ENCODE results near the gene MAPKAP1. TPM values are rescaled to one million over a fixed set of nuclear protein-coding genes. Genes with fewer than 3 reads are reported as not detected.

MAPKAP1 gene
- total RNA-seq, 1 donor from 2014 or later: 123 TPM

GRCh38 chr9:125746017-125746773 is 39.2 kb upstream of the MAPKAP1 start:
- Mint-ChIP-seq H3K36me3 (ENCODE audit: low read depth) (peaks cover 11% of the 10 kb centered on the region), H3K9me3 (no peaks in the 10 kb centered on the region), H3K4me3 (peak overlapping the region; percentile 95), H3K4me1 (peaks cover 27% of the 10 kb centered on the region), H3K27ac (peak overlapping the region; percentile 95), H3K27me3 (peaks cover 39% of the 10 kb centered on the region)
- intact Hi-C loops (cut with micrococcal nuclease): loop anchor here (1.0 to 5.0 kb wide), 4 partner anchors 39 to 114 kb away; partner anchors contain the start of gene MAPKAP1
- peak; percentile 97 for DNase-seq

GRCh38 chr9:125745682-125746016 is 38.6 kb upstream of the MAPKAP1 start:
- no peak for DNase-seq
- Mint-ChIP-seq H3K4me1 (peaks cover 25% of the 10 kb centered on the region), H3K27me3 (peaks cover 40% of the 10 kb centered on the region), H3K36me3 (ENCODE audit: low read depth) (peaks cover 9% of the 10 kb centered on the region), H3K9me3 (no peaks in the 10 kb centered on the region), H3K4me3 (peak overlapping the region; percentile 95), H3K27ac (peak overlapping the region; percentile 95)
- intact Hi-C loops (cut with micrococcal nuclease): loop anchor here (1.0 to 5.0 kb wide), 4 partner anchors 38 to 113 kb away; partner anchors contain the start of gene MAPKAP1

DNA sequence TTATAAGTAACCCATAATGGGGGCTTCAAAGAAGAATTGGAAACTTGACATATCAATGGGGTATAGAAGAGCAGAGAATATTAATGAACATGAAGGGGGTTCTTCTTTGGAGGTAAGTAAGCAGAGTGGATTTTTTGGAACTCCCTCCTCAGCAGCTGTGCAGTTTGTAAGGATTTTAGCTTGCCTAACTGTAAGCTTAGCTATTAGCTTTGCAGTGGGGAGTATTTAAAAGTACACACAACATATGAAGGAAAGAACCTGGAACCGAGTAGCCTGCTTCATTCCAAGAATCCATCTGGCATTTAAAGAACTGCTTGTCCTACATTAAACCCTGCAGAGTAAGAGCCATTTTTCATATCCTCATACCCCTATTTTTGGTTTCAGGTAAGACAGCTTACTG is 38.0 kb upstream of the MAPKAP1 start:
- Mint-ChIP-seq H3K4me3 (peak overlapping the region; percentile 95), H3K36me3 (ENCODE audit: low read depth) (peaks cover 5% of the 10 kb centered on the region), H3K4me1 (peaks cover 20% of the 10 kb centered on the region), H3K9me3 (no peaks in the 10 kb centered on the region), H3K27ac (no peak overlapping the region), H3K27me3 (peaks cover 40% of the 10 kb centered on the region)
- intact Hi-C loops (cut with micrococcal nuclease): loop anchor here (5.0 kb wide), 1 partner anchor 98 kb away; no protein-coding TSS in a partner anchor
- DNase-seq: no peak

DNA sequence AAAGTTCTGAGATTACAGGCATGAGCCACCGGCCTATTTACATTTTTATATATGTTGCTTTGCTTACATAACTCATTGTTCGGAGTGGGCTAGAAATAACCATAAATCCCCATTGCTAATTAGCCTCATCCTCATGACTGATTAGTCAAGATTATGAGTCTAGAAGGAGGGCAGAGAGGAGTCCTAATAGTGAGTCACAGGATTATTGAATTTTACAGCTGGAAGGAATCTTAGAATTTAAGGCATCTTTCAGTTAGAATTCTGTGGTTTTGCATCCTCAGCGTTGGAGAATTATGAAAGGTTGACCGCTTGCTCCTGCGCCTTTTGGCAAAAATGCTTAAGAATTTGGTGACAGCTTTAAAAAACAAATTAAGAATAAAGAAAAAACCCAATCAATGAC is 37.6 kb upstream of the MAPKAP1 start:
- peaks cover 5% of the 10 kb centered on the region for H3K36me3 Mint-ChIP-seq (ENCODE audit: low read depth)
- no peak overlapping the region for H3K27ac Mint-ChIP-seq
- no peaks in the 10 kb centered on the region for H3K9me3 Mint-ChIP-seq
- peaks cover 41% of the 10 kb centered on the region for H3K27me3 Mint-ChIP-seq
- no peak overlapping the region for H3K4me3 Mint-ChIP-seq
- intact Hi-C loops (cut with micrococcal nuclease): loop anchor here (5.0 kb wide), 1 partner anchor 97 kb away; no protein-coding TSS in a partner anchor
- peaks cover 20% of the 10 kb centered on the region for H3K4me1 Mint-ChIP-seq
- no peak for DNase-seq

- intact Hi-C loops (cut with micrococcal nuclease): no loop called here
- Mint-ChIP-seq H3K27ac (no peak overlapping the region), H3K36me3 (ENCODE audit: low read depth) (peaks cover under 1% of the 10 kb centered on the region), H3K9me3 (no peaks in the 10 kb centered on the region), H3K4me3 (no peak overlapping the region), H3K4me1 (peaks cover 16% of the 10 kb centered on the region), H3K27me3 (peaks cover 43% of the 10 kb centered on the region)
- peak; percentile 49 for DNase-seq
These were observed 36.8 kb upstream of the MAPKAP1 start for GRCh38 chr9:125743682-125744428.

GRCh38 chr9:125742657-125743056 is 35.6 kb upstream of the MAPKAP1 start:
- DNase-seq: peak; percentile 45
- Mint-ChIP-seq H3K9me3 (no peaks in the 10 kb centered on the region), H3K27me3 (peaks cover 42% of the 10 kb centered on the region), H3K36me3 (ENCODE audit: low read depth) (no peaks in the 10 kb centered on the region), H3K4me1 (peaks cover 11% of the 10 kb centered on the region), H3K4me3 (no peak overlapping the region), H3K27ac (no peak overlapping the region)
- intact Hi-C loops (cut with micrococcal nuclease): no loop called here

- H3K4me1 Mint-ChIP-seq: no peaks in the 10 kb centered on the region
- no peak for DNase-seq
- H3K27me3 Mint-ChIP-seq: peaks cover 35% of the 10 kb centered on the region
- no peaks in the 10 kb centered on the region for H3K36me3 Mint-ChIP-seq (ENCODE audit: low read depth)
- H3K9me3 Mint-ChIP-seq: no peaks in the 10 kb centered on the region
- no peak overlapping the region for H3K27ac Mint-ChIP-seq
- no peak overlapping the region for H3K4me3 Mint-ChIP-seq
- intact Hi-C loops (cut with micrococcal nuclease): no loop called here
These were observed 32.4 kb upstream of the MAPKAP1 start for GRCh38 chr9:125739436-125739835.

- no peak for DNase-seq
- H3K27ac Mint-ChIP-seq: no peak overlapping the region
- no peaks in the 10 kb centered on the region for H3K9me3 Mint-ChIP-seq
- H3K4me3 Mint-ChIP-seq: no peak overlapping the region
- H3K36me3 Mint-ChIP-seq (ENCODE audit: low read depth): no peaks in the 10 kb centered on the region
- no peaks in the 10 kb centered on the region for H3K4me1 Mint-ChIP-seq
- H3K27me3 Mint-ChIP-seq: peaks cover 32% of the 10 kb centered on the region
- intact Hi-C loops (cut with micrococcal nuclease): no loop called here
These were observed 25.6 kb upstream of the MAPKAP1 start for GRCh38 chr9:125732562-125732961.

- no peaks in the 10 kb centered on the region for H3K9me3 Mint-ChIP-seq
- intact Hi-C loops (cut with micrococcal nuclease): no loop called here
- no peak overlapping the region for H3K4me3 Mint-ChIP-seq
- H3K27ac Mint-ChIP-seq: no peak overlapping the region
- H3K4me1 Mint-ChIP-seq: no peaks in the 10 kb centered on the region
- DNase-seq: no peak
- peaks cover 29% of the 10 kb centered on the region for H3K27me3 Mint-ChIP-seq
- no peaks in the 10 kb centered on the region for H3K36me3 Mint-ChIP-seq (ENCODE audit: low read depth)
These were observed 23.2 kb upstream of the MAPKAP1 start for GRCh38 chr9:125730168-125730567.

DNA sequence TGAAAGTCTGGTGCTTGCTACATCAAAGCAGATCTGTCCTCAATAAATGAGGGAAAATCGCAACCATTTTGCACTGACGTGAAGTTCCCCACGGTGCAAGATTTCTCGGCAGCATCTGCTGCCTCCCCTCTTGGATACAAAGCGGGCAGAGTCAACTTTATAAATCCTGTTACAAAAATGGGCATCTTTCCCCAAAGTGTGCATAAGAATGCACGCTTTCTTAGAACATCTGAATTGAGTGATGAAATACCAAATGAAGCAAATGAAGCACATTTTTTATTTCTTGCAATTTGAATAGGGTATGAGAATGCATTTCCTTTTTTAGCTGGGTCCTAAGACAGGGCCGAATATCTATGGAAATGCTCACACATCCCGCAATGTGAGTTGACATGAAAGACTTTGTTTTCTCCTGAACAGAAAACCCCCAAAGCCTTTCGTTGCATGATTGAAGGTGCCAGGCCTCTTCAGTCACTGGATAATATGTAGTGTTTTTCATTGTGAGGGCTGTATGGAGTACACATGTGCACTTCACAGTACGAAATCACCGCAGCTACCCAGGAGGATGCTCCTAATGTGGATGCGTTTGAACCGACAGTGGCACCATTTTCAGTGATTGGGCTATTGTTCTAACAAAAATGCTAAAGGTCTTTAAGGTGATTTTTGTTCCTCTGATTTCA is 19.6 kb upstream of the MAPKAP1 start:
- Mint-ChIP-seq H3K9me3 (no peaks in the 10 kb centered on the region), H3K4me3 (no peak overlapping the region), H3K27ac (no peak overlapping the region), H3K4me1 (no peaks in the 10 kb centered on the region), H3K36me3 (ENCODE audit: low read depth) (no peaks in the 10 kb centered on the region), H3K27me3 (peaks cover 18% of the 10 kb centered on the region)
- no peak for DNase-seq
- intact Hi-C loops (cut with micrococcal nuclease): no loop called here

DNA sequence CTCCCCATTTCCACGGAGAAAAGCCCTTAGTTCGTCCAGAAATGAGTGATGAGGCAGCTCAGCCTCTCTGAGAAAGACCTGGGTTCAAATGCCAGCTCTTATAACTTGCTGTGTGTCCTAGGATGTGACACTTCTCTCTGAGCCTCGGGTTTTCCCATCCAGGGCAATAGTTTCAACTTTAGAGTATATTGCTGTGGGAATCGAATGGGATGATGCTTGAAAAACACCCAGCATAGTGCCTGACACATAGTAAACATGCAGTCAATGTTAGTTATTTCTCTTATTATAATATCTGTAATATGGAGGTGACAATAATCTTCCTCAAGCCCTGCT is 430 bp upstream of the MAPKAP1 start:
- peak overlapping the region; percentile 89 for H3K4me3 Mint-ChIP-seq
- intact Hi-C loops (cut with micrococcal nuclease): loop anchor here (1.0 to 10.0 kb wide), 4 partner anchors 39 to 303 kb away; no protein-coding TSS in a partner anchor
- H3K27ac Mint-ChIP-seq: peak overlapping the region; percentile 83
- DNase-seq: no peak
- H3K9me3 Mint-ChIP-seq: peaks cover 5% of the 10 kb centered on the region
- H3K4me1 Mint-ChIP-seq: peaks cover 34% of the 10 kb centered on the region
- H3K36me3 Mint-ChIP-seq (ENCODE audit: low read depth): peaks cover 14% of the 10 kb centered on the region
- H3K27me3 Mint-ChIP-seq: peaks cover 2% of the 10 kb centered on the region

GRCh38 chr9:125705893-125706292 is 1.1 kb downstream of the MAPKAP1 start:
- Mint-ChIP-seq H3K27ac (peak overlapping the region; percentile 10), H3K4me1 (peaks cover 41% of the 10 kb centered on the region), H3K27me3 (peaks cover 2% of the 10 kb centered on the region), H3K4me3 (peak overlapping the region; percentile 89), H3K36me3 (ENCODE audit: low read depth) (peaks cover 16% of the 10 kb centered on the region), H3K9me3 (peaks cover 5% of the 10 kb centered on the region)
- DNase-seq: no peak
- intact Hi-C loops (cut with micrococcal nuclease): loop anchor here (5.0 to 10.0 kb wide), 2 partner anchors 184 to 301 kb away; no protein-coding TSS in a partner anchor

DNA sequence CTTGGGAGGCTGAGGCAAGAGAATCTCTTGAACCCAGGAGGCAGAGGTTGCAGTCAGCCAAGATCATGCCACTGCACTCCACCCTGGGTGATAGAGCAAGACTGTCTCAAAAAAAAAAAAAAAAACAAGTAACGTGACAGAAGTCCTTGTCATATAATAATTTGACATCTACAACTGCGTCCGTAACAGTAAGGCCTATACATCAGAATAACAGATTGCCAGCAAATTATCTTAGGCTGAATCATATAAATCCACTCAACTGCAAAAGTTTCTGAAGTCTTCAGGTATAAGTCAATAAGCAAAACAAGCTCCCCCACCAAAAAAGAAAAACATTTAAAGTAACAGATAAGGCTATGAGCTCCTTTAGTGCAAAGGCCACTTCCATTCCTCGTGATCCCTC is 3.3 kb downstream of the MAPKAP1 start:
- DNase-seq: no peak
- Mint-ChIP-seq H3K9me3 (no peaks in the 10 kb centered on the region), H3K4me1 (peaks cover 44% of the 10 kb centered on the region), H3K4me3 (no peak overlapping the region), H3K36me3 (ENCODE audit: low read depth) (peaks cover 16% of the 10 kb centered on the region), H3K27me3 (no peaks in the 10 kb centered on the region), H3K27ac (peak overlapping the region; percentile 17)
- intact Hi-C loops (cut with micrococcal nuclease): loop anchor here (10.0 kb wide), 1 partner anchor 299 kb away; no protein-coding TSS in a partner anchor
